HG03565 (cell line): ENCODE data around the gene ACAD8.
A peak's percentile ranks its signal among the peaks of the same experiment; 100 is the strongest.

Experiments
- ATAC-seq: cut with Tn5 transposase; IDR thresholded peaks from one replicate; pipeline ENCODE4 v1.9.1; 2021; ENCODE audit warnings: mild to moderate bottlenecking, moderate library complexity; ENCODE audit not compliant: unreplicated experiment

Gene ACAD8

GRCh38 chr11:134253188-134253993 is at the start of gene ACAD8, which contains the start of gene THYN1:
ACAD8 (plus strand) TSS chr11:134253568; CDS start chr11:134253601, 33 bp downstream.
THYN1 (minus strand) TSS chr11:134253352; CDS start chr11:134252882, 470 bp downstream.
- peak; percentile 98 for ATAC-seq

- ATAC-seq, result no peak
Observed at GRCh38 chr11:134205729-134206128, 47.6 kb upstream of the ACAD8 start.

GRCh38 chr11:134206185-134206584 is 47.2 kb upstream of the ACAD8 start:
- ATAC-seq, result no peak

GRCh38 chr11:134207538-134208239 is 45.7 kb upstream of the ACAD8 start:
- ATAC-seq, result no peak

- no peak for ATAC-seq
Observed at GRCh38 chr11:134215836-134216235, 37.5 kb upstream of the ACAD8 start.

GRCh38 chr11:134216816-134217215 is 36.6 kb upstream of the ACAD8 start:
- ATAC-seq, result no peak

- no peak for ATAC-seq
Observed at GRCh38 chr11:134223121-134223520, 30.2 kb upstream of the ACAD8 start.

GRCh38 chr11:134223836-134224709 is 29.3 kb upstream of the ACAD8 start, which contains the start of the genes NCAPD3 and VPS26B:
NCAPD3 (minus strand) TSS chr11:134223967; CDS start chr11:134223926, 41 bp downstream.
VPS26B (plus strand) TSS chr11:134224671; CDS start chr11:134225123, 452 bp downstream.
- ATAC-seq, result peak; percentile 60

GRCh38 chr11:134224710-134225664 is 28.4 kb upstream of the ACAD8 start:
- peak; percentile 4 for ATAC-seq

- no peak for ATAC-seq
Observed at GRCh38 chr11:134226806-134227325, 26.5 kb upstream of the ACAD8 start.

GRCh38 chr11:134228625-134229024 is 24.7 kb upstream of the ACAD8 start:
- peak; percentile 36 for ATAC-seq

GRCh38 chr11:134229126-134229790 is 24.1 kb upstream of the ACAD8 start:
- ATAC-seq, result no peak

GRCh38 chr11:134230339-134230738 is 23.0 kb upstream of the ACAD8 start:
- ATAC-seq, result no peak

GRCh38 chr11:134231958-134232659 is 21.3 kb upstream of the ACAD8 start:
- no peak for ATAC-seq

- ATAC-seq, result no peak
Observed at GRCh38 chr11:134233729-134234179, 19.6 kb upstream of the ACAD8 start.

GRCh38 chr11:134235399-134235798 is 18.0 kb upstream of the ACAD8 start:
- no peak for ATAC-seq

GRCh38 chr11:134236834-134237556 is 16.4 kb upstream of the ACAD8 start:
- no peak for ATAC-seq

GRCh38 chr11:134237557-134237922 is 15.8 kb upstream of the ACAD8 start:
- ATAC-seq, result no peak
